Measurements from ENCODE around the gene AANAT. TPM values are rescaled to one million over a fixed set of nuclear protein-coding genes. Genes with fewer than 3 reads are reported as not detected.

AANAT gene
- total RNA-seq, 1 donor from 2014 or later: not detected

GRCh38 chr17:76461765-76462555 lies 5.4 kb upstream of the AANAT start:
- intact Hi-C loops (cut with DNase I): no loop called here
- DNase-seq (ENCODE audit: low spot score): no peak

- intact Hi-C loops (cut with DNase I): no loop called here
- DNase-seq (ENCODE audit: low spot score): no peak
Observed at GRCh38 chr17:76462556-76463290, 4.7 kb upstream of the AANAT start.

- DNase-seq (ENCODE audit: low spot score): no peak
- intact Hi-C loops (cut with DNase I): loop anchor here (1.0 kb wide), 1 partner anchor 40 kb away; no protein-coding TSS in a partner anchor
Observed at GRCh38 chr17:76466775-76467130, 650 bp upstream of the AANAT start.

DNA sequence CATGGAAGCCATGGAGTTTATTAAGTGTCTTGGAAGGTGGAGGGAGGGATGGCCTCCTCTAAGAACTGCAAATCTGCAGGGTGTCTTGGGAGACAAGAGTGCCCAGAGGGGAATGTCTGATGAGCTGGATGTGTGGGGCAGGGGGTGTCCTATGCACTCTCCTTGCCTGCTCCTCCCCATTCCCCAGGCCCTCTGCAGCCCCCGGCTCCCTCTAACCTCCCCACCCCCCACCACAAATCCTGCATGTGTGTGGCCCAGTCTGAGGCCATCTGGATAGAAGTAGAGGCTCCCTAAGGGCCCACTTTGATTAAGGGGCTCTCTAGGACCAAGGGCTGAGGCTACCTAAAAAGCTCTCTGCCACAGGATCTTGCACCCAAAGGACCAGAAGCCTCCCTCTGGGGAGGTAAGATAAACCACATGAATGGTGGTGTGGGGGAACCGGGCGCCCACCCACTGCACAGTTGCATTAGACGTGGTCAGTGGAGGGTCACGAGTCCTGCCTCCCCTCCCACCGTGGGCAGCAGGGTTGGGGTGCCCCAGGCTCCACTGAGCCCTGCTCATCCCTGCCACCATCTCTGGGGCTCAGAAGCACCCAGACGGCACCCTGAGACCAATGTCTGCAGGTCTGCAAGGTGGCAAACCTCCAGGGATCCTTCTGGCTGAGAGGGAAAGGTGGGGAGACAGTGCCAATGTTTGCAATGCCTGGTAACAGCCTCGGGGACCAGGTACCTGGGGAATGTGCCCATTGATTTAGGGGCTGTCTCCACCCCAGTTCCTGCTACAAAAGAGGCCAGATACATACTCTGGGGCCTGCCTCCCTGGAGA lies 618 bp downstream of the AANAT start:
- intact Hi-C loops (cut with DNase I): no loop called here
- no peak for DNase-seq (ENCODE audit: low spot score)

- DNase-seq (ENCODE audit: low spot score): no peak
- intact Hi-C loops (cut with DNase I): no loop called here
Observed at GRCh38 chr17:76468634-76469010, 1.2 kb downstream of the AANAT start.

GRCh38 chr17:76469076-76469990 lies 1.9 kb downstream of the AANAT start:
- intact Hi-C loops (cut with DNase I): no loop called here
- DNase-seq (ENCODE audit: low spot score): no peak

DNA sequence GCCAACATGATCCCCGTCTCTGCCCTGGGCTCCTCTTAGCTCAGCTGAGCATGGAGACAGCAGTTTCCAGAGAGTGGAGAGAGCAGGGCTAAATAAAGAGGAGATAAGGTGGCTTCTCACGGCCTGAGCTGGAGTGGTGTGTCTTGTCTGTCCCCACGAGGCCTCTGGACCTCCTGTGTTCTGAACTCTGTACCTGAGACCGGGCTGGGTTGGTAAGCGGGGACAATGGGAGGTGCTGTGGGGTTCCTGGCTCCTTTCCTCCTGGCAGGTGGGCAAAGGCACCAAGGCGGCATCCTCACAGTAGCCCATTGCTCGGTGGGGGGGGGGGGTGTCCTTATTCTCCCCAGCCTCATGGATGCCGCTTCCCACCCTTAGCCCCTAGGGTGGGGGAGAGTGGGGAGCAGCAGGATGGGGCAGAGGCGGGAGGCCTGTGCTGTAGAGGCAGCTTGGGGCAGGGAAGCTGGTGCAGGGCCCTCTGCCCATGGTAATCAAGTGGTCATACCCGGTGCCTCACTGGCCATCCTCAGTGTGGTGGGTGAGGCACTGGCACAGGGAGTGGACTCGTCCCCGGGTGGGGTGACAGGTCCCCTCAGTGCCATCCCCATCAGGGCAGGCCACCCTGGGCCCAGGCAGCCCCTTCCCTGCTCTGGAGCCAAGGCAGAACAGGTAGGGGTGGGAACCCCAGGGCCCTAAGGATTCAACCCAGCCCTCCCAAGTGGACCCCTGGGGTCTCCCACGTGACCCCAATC lies 2.8 kb downstream of the AANAT start:
- intact Hi-C loops (cut with DNase I): no loop called here
- DNase-seq (ENCODE audit: low spot score): no peak

- intact Hi-C loops (cut with DNase I): no loop called here
- no peak for DNase-seq (ENCODE audit: low spot score)
Observed at GRCh38 chr17:76471498-76472257, 4.3 kb downstream of the AANAT start.

- intact Hi-C loops (cut with DNase I): no loop called here
- no peak for DNase-seq (ENCODE audit: low spot score)
Observed at GRCh38 chr17:76472258-76472645, 4.8 kb downstream of the AANAT start.

DNA sequence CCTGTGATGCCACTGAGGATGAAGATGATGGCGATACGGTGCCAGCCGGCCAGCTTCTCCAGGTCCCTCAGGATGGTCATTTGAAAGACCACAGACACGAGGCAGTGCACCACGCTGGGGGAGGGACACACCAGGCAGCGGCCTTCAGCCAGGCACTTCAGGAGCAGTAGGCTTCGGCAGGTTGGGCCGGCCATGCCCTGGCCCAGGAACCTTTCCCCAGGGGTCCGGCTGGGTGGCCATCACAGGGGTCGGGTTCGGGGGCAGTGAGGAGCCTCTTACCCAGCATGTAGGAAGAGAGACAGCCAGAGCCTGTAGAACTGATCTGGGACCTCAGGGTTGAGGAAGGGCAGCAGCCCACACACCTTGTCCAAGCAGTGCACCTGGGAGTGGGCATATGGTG lies 5.3 kb downstream of the AANAT start:
- intact Hi-C loops (cut with DNase I): no loop called here
- no peak for DNase-seq (ENCODE audit: low spot score)

DNA sequence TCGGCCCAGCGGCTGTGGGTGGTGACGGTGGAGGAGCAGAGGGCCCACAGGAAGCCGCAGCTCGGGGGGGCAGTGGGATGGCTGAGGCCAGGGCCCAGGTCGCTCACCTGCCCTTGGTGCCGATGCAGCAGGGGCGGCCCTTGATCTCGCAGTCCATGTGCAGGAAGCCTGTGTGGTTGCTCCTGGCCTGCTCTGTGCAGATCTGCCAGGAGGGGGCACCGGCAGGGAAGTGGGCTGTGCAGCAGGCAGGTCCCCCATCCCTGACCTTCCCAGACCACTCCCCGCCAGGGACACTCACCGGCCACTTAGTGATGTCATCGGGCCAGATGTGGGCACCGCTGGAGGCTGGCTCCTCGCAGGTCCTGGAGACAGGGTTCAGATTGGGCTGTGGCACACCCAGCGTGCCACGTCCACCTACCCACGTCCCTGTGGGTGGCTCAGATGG lies 6.2 kb downstream of the AANAT start:
- DNase-seq (ENCODE audit: low spot score): no peak

DNA sequence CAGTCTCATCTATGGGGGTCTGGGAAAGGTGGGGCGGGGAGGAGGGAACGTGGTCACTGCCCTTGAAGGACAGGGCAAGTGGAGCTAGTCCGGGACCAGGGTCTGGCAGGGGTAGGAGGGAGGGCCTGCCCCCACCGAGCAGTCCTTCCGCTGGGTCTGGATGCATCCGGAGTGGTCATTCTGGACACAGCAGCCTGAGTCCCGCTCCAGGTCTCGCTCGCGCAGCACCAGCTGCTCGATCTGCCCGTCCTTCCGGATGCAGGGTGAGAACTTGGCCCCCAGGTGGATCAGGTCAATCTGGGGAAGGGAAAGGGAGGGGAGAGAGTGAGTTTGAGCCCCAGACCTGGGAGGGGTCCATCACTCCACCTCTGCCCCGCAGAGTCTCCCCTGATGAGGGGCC lies 6.8 kb downstream of the AANAT start:
- intact Hi-C loops (cut with DNase I): no loop called here
- no peak for DNase-seq (ENCODE audit: low spot score)

More for the DNA sequence above, 6.2 kb downstream of the AANAT start:
- intact Hi-C loops (cut with DNase I): no loop called here

- no peak for DNase-seq (ENCODE audit: low spot score)
- intact Hi-C loops (cut with DNase I): no loop called here
Observed at GRCh38 chr17:76474894-76475293, 7.5 kb downstream of the AANAT start.

DNA sequence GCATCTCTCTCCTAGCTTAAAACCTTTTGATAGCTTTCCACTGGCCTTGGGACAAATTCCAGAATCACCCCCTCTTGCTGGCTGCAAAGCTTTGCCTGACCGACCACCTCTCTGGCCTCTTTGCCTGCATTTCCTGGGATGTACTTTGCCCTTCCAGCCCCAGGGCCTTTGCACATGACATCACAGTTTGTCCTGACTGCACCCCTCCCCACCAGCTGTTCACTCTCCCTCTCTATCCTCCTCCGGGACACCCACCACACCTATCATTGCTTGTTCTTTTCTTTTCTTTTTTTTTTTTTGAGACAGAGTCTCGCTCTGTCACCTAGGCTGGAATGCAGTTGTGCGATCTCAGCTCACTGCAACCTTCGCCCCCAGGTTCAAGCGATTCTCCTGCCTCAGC lies 7.9 kb downstream of the AANAT start:
- intact Hi-C loops (cut with DNase I): no loop called here
- no peak for DNase-seq (ENCODE audit: low spot score)

DNA sequence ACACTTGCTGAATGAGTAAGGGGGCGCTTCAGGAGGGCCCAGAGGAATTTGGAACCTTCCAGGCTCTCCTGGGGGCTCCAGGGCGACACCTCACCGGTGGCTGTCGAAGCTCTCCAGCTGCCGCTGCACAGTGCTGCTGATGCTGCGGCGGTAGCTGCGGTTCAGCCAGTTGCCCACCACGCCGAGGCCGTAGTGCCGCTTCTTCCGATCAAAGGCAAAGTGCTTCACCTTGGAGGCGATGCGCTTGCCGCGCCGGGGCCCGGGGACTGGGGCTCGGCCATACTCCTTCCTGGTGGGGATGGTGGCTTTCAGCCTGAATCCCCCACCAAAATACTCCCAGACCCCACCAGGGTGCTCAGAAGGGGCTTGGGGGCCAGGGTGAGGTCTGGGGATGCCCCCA lies 9.3 kb downstream of the AANAT start:
- no peak for DNase-seq (ENCODE audit: low spot score)
- intact Hi-C loops (cut with DNase I): no loop called here

DNA sequence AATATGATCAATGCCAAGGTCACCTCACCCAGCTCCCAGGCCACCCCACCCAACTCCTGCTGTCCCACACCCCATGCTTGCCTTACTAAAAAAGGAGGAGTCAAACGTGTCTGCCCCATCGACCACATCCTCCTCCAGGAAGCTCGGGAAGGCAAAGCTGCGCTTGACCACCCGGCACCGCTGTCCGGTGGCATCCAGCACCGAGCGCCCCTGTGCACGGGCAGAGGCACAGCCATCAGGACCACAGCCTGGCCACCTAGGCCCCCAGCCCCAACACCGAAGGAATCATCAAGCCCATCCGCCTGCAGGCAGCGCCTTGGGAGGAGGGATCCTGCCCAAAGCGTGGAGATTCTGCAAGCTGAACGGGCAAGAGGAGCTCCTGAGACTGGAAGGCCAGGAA lies 10.2 kb downstream of the AANAT start:
- intact Hi-C loops (cut with DNase I): no loop called here
- no peak for DNase-seq (ENCODE audit: low spot score)

DNA sequence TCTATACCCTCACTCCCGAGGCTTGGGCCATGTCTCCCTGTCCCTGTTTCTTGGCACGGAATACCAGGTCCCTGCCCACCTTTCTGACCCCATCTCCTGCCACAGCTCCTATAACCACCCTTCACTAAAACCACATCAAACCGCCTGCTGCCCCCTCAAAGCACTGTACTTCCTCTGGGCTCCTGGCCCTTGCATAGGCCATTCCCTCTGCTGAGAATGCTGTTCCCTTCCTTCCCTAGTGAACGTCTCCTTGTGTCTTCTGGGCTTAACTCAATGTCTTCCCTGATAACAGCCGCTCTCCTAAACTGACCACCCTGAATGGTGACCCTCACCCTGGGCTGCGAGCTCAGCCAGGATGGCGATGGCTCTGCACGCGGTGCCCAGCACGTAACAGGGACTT lies 10.7 kb downstream of the AANAT start:
- no peak for DNase-seq (ENCODE audit: low spot score)

More for the DNA sequence above, 10.7 kb downstream of the AANAT start:
- intact Hi-C loops (cut with DNase I): no loop called here

Data from cardiac septum (tissue), 1 donor.